ENCODE results near the gene TNRC6A. TPM values are rescaled to one million over a fixed set of nuclear protein-coding genes. Genes with fewer than 3 reads are reported as not detected.

TNRC6A gene
- total and polyA plus RNA-seq, 2 of the 13 experiments (the other 11 are each of a cell fraction or from before 2014, with no cell fraction given): 30.9 to 43.6 TPM

GRCh38 chr16:24731722-24732419 lies 2.4 kb downstream of the TNRC6A start (continued):
- no peak for TF ChIP-seq ZNF687 (CRISPR knock-in tag; IDR thresholded peaks at IDR 0.05)
- no peak for TF ChIP-seq ZNF468 (CRISPR knock-in tag; IDR thresholded peaks at IDR 0.05)
- no peak for TF ChIP-seq ZNF75D (CRISPR knock-in tag; IDR thresholded peaks at IDR 0.05; ENCODE audit: borderline replicate concordance)
- TF ChIP-seq NFE2L1 (CRISPR knock-in tag; IDR thresholded peaks at IDR 0.05; ENCODE audit: borderline replicate concordance): no peak
- TF ChIP-seq FOXP4 (CRISPR knock-in tag; IDR thresholded peaks at IDR 0.05): peak; percentile 54; the same call in 1 of the 2 replicates
- no peak for TF ChIP-seq USF2 (IDR thresholded peaks at IDR 0.05; ENCODE audit: low read depth, low read length)
- TF ChIP-seq USF2 (CRISPR knock-in tag; IDR thresholded peaks at IDR 0.05; ENCODE audit: borderline replicate concordance): no peak
- peak; percentile 64; the same call in 1 of the 2 replicates for TF ChIP-seq ZFX (CRISPR knock-in tag; IDR thresholded peaks at IDR 0.05; ENCODE audit: low read depth)
- TF ChIP-seq MIXL1 (CRISPR knock-in tag; IDR thresholded peaks at IDR 0.05): peak; percentile 83
- TF ChIP-seq NFKBIZ (CRISPR knock-in tag; IDR thresholded peaks at IDR 0.05): 0 out of 2 replicates have a peak, but pooled peaks have one; percentile 20
- no peak for TF ChIP-seq THAP8 (CRISPR knock-in tag; IDR thresholded peaks at IDR 0.05; ENCODE audit: borderline replicate concordance)
- peak; percentile 42; the same call in 1 of the 2 replicates for TF ChIP-seq HMGXB3 (CRISPR knock-in tag; IDR thresholded peaks at IDR 0.05; ENCODE audit: borderline replicate concordance)
- TF ChIP-seq YEATS4 (CRISPR knock-in tag; IDR thresholded peaks at IDR 0.05; ENCODE audit: borderline replicate concordance): no peak
- no peak for TF ChIP-seq ZNF382 (CRISPR knock-in tag; IDR thresholded peaks at IDR 0.05; ENCODE audit: borderline replicate concordance)
- 0 out of 2 replicates have a peak, but pooled peaks have one; percentile 18 for TF ChIP-seq MIER3 (CRISPR knock-in tag; IDR thresholded peaks at IDR 0.05; ENCODE audit: borderline replicate concordance)
